ENCODE measurements around the gene ZFX.

ZFX gene

GRCh38 chrX:24196509-24196908 is 47.0 kb downstream of the ZFX start:
- H3K27ac ChIP-seq (ENCODE audit: low read depth in 2 of 2, low read length in 2 of 2), result no peak overlapping the region
- no peaks in the 10 kb centered on the region for H3K27me3 ChIP-seq (ENCODE audit: control insufficient read depth in 2 of 2, insufficient read depth in 2 of 2, low read length in 2 of 2)
- H3K9me3 ChIP-seq (ENCODE audit: control insufficient read depth in 2 of 2, low read length in 2 of 2), result no peaks in the 10 kb centered on the region
- H3K36me3 ChIP-seq (ENCODE audit: control insufficient read depth in 2 of 2, insufficient read depth in 2 of 2, low read length in 2 of 2), result no peaks in the 10 kb centered on the region
- no peak overlapping the region for H3K9ac ChIP-seq (ENCODE audit: low read depth in 1 of 2, low read length in 2 of 2)
- H3K4me1 ChIP-seq (ENCODE audit: control insufficient read depth in 2 of 2, insufficient read depth in 2 of 2, low read length in 2 of 2), result no peaks in the 10 kb centered on the region
- no peak overlapping the region for H3K4me3 ChIP-seq (ENCODE audit: low read length in 2 of 2)

GRCh38 chrX:24198101-24198500 is 48.6 kb downstream of the ZFX start:
- Histone ChIP-seq H3K36me3 (ENCODE audit: control insufficient read depth in 2 of 2, insufficient read depth in 2 of 2, low read length in 2 of 2) (peaks cover 5 to 9% of the 10 kb centered on the region in 2 donors), H3K9ac (ENCODE audit: low read depth in 1 of 2, low read length in 2 of 2) (no peak overlapping the region), H3K27me3 (ENCODE audit: control insufficient read depth in 2 of 2, insufficient read depth in 2 of 2, low read length in 2 of 2) (no peaks in the 10 kb centered on the region), H3K4me1 (ENCODE audit: control insufficient read depth in 2 of 2, insufficient read depth in 2 of 2, low read length in 2 of 2) (no peaks in the 10 kb centered on the region), H3K27ac (ENCODE audit: low read depth in 2 of 2, low read length in 2 of 2) (no peak overlapping the region), H3K4me3 (ENCODE audit: low read length in 2 of 2) (no peak overlapping the region), H3K9me3 (ENCODE audit: control insufficient read depth in 2 of 2, low read length in 2 of 2) (no peaks in the 10 kb centered on the region)

GRCh38 chrX:24200133-24200532 is 50.6 kb downstream of the ZFX start:
- H3K4me3 ChIP-seq (ENCODE audit: low read length in 2 of 2), result no peak overlapping the region
- H3K4me1 ChIP-seq (ENCODE audit: control insufficient read depth in 2 of 2, insufficient read depth in 2 of 2, low read length in 2 of 2), result peaks cover 0 to 2% of the 10 kb centered on the region in 2 donors
- H3K9me3 ChIP-seq (ENCODE audit: control insufficient read depth in 2 of 2, low read length in 2 of 2), result no peaks in the 10 kb centered on the region
- no peaks in the 10 kb centered on the region for H3K27me3 ChIP-seq (ENCODE audit: control insufficient read depth in 2 of 2, insufficient read depth in 2 of 2, low read length in 2 of 2)
- H3K36me3 ChIP-seq (ENCODE audit: control insufficient read depth in 2 of 2, insufficient read depth in 2 of 2, low read length in 2 of 2), result peaks cover 11% of the 10 kb centered on the region in 2 donors
- no peak overlapping the region for H3K27ac ChIP-seq (ENCODE audit: low read depth in 2 of 2, low read length in 2 of 2)
- H3K9ac ChIP-seq (ENCODE audit: low read depth in 1 of 2, low read length in 2 of 2), result no peak overlapping the region

GRCh38 chrX:24201216-24201615 is 51.7 kb downstream of the ZFX start:
- Histone ChIP-seq H3K9ac (ENCODE audit: low read depth in 1 of 2, low read length in 2 of 2) (no peak overlapping the region), H3K27ac (ENCODE audit: low read depth in 2 of 2, low read length in 2 of 2) (no peak overlapping the region), H3K4me3 (ENCODE audit: low read length in 2 of 2) (no peak overlapping the region), H3K4me1 (ENCODE audit: control insufficient read depth in 2 of 2, insufficient read depth in 2 of 2, low read length in 2 of 2) (peaks cover 0 to 3% of the 10 kb centered on the region in 2 donors), H3K9me3 (ENCODE audit: control insufficient read depth in 2 of 2, low read length in 2 of 2) (no peaks in the 10 kb centered on the region), H3K27me3 (ENCODE audit: control insufficient read depth in 2 of 2, insufficient read depth in 2 of 2, low read length in 2 of 2) (no peaks in the 10 kb centered on the region), H3K36me3 (ENCODE audit: control insufficient read depth in 2 of 2, insufficient read depth in 2 of 2, low read length in 2 of 2) (peaks cover 11% of the 10 kb centered on the region in 2 donors)

GRCh38 chrX:24202465-24203031 is 53.0 kb downstream of the ZFX start:
- peaks cover 13 to 15% of the 10 kb centered on the region in 2 donors for H3K36me3 ChIP-seq (ENCODE audit: control insufficient read depth in 2 of 2, insufficient read depth in 2 of 2, low read length in 2 of 2)

GRCh38 chrX:24203072-24203808 is 53.7 kb downstream of the ZFX start:
- peaks cover 0 to 3% of the 10 kb centered on the region in 2 donors for H3K4me1 ChIP-seq (ENCODE audit: control insufficient read depth in 2 of 2, insufficient read depth in 2 of 2, low read length in 2 of 2)
- no peak overlapping the region for H3K27ac ChIP-seq (ENCODE audit: low read depth in 2 of 2, low read length in 2 of 2)
- H3K9ac ChIP-seq (ENCODE audit: low read depth in 1 of 2, low read length in 2 of 2), result no peak overlapping the region
- no peaks in the 10 kb centered on the region for H3K27me3 ChIP-seq (ENCODE audit: control insufficient read depth in 2 of 2, insufficient read depth in 2 of 2, low read length in 2 of 2)
- H3K9me3 ChIP-seq (ENCODE audit: control insufficient read depth in 2 of 2, low read length in 2 of 2), result no peaks in the 10 kb centered on the region
- H3K4me3 ChIP-seq (ENCODE audit: low read length in 2 of 2), result no peak overlapping the region
- peaks cover 18 to 20% of the 10 kb centered on the region in 2 donors for H3K36me3 ChIP-seq (ENCODE audit: control insufficient read depth in 2 of 2, insufficient read depth in 2 of 2, low read length in 2 of 2)

More at GRCh38 chrX:24202465-24203031, 53.0 kb downstream of the ZFX start:
- no peaks in the 10 kb centered on the region for H3K27me3 ChIP-seq (ENCODE audit: control insufficient read depth in 2 of 2, insufficient read depth in 2 of 2, low read length in 2 of 2)
- no peaks in the 10 kb centered on the region for H3K9me3 ChIP-seq (ENCODE audit: control insufficient read depth in 2 of 2, low read length in 2 of 2)
- H3K4me3 ChIP-seq (ENCODE audit: low read length in 2 of 2), result no peak overlapping the region
- peaks cover 0 to 3% of the 10 kb centered on the region in 2 donors for H3K4me1 ChIP-seq (ENCODE audit: control insufficient read depth in 2 of 2, insufficient read depth in 2 of 2, low read length in 2 of 2)
- H3K27ac ChIP-seq (ENCODE audit: low read depth in 2 of 2, low read length in 2 of 2), result no peak overlapping the region
- H3K9ac ChIP-seq (ENCODE audit: low read depth in 1 of 2, low read length in 2 of 2), result no peak overlapping the region

- Histone ChIP-seq H3K27ac (ENCODE audit: low read depth in 2 of 2, low read length in 2 of 2) (no peak overlapping the region), H3K9ac (ENCODE audit: low read depth in 1 of 2, low read length in 2 of 2) (no peak overlapping the region), H3K9me3 (ENCODE audit: control insufficient read depth in 2 of 2, low read length in 2 of 2) (no peaks in the 10 kb centered on the region), H3K27me3 (ENCODE audit: control insufficient read depth in 2 of 2, insufficient read depth in 2 of 2, low read length in 2 of 2) (no peaks in the 10 kb centered on the region), H3K4me1 (ENCODE audit: control insufficient read depth in 2 of 2, insufficient read depth in 2 of 2, low read length in 2 of 2) (peaks cover 0 to 3% of the 10 kb centered on the region in 2 donors), H3K36me3 (ENCODE audit: control insufficient read depth in 2 of 2, insufficient read depth in 2 of 2, low read length in 2 of 2) (peaks cover 26 to 31% of the 10 kb centered on the region in 2 donors), H3K4me3 (ENCODE audit: low read length in 2 of 2) (no peak overlapping the region)
These were observed 54.8 kb downstream of the ZFX start for GRCh38 chrX:24204331-24204730.

- Histone ChIP-seq H3K9me3 (ENCODE audit: control insufficient read depth in 2 of 2, low read length in 2 of 2) (no peaks in the 10 kb centered on the region), H3K27ac (ENCODE audit: low read depth in 2 of 2, low read length in 2 of 2) (no peak overlapping the region), H3K4me3 (ENCODE audit: low read length in 2 of 2) (no peak overlapping the region), H3K27me3 (ENCODE audit: control insufficient read depth in 2 of 2, insufficient read depth in 2 of 2, low read length in 2 of 2) (no peaks in the 10 kb centered on the region), H3K9ac (ENCODE audit: low read depth in 1 of 2, low read length in 2 of 2) (no peak overlapping the region), H3K4me1 (ENCODE audit: control insufficient read depth in 2 of 2, insufficient read depth in 2 of 2, low read length in 2 of 2) (peaks cover 0 to 3% of the 10 kb centered on the region in 2 donors), H3K36me3 (ENCODE audit: control insufficient read depth in 2 of 2, insufficient read depth in 2 of 2, low read length in 2 of 2) (peaks cover 31 to 37% of the 10 kb centered on the region in 2 donors)
These were observed 55.4 kb downstream of the ZFX start for GRCh38 chrX:24204958-24205357.

GRCh38 chrX:24207826-24208225 is 58.3 kb downstream of the ZFX start:
- Histone ChIP-seq H3K27ac (ENCODE audit: low read depth in 2 of 2, low read length in 2 of 2) (no peak overlapping the region), H3K9ac (ENCODE audit: low read depth in 1 of 2, low read length in 2 of 2) (no peak overlapping the region), H3K27me3 (ENCODE audit: control insufficient read depth in 2 of 2, insufficient read depth in 2 of 2, low read length in 2 of 2) (no peaks in the 10 kb centered on the region), H3K4me3 (ENCODE audit: low read length in 2 of 2) (no peak overlapping the region), H3K36me3 (ENCODE audit: control insufficient read depth in 2 of 2, insufficient read depth in 2 of 2, low read length in 2 of 2) (peaks cover 45 to 60% of the 10 kb centered on the region in 2 donors), H3K4me1 (ENCODE audit: control insufficient read depth in 2 of 2, insufficient read depth in 2 of 2, low read length in 2 of 2) (peaks cover 0 to 3% of the 10 kb centered on the region in 2 donors), H3K9me3 (ENCODE audit: control insufficient read depth in 2 of 2, low read length in 2 of 2) (no peaks in the 10 kb centered on the region)

GRCh38 chrX:24208496-24209240 is 59.1 kb downstream of the ZFX start:
- Histone ChIP-seq H3K36me3 (ENCODE audit: control insufficient read depth in 2 of 2, insufficient read depth in 2 of 2, low read length in 2 of 2) (peaks cover 41 to 53% of the 10 kb centered on the region in 2 donors), H3K4me1 (ENCODE audit: control insufficient read depth in 2 of 2, insufficient read depth in 2 of 2, low read length in 2 of 2) (peaks cover 0 to 3% of the 10 kb centered on the region in 2 donors), H3K4me3 (ENCODE audit: low read length in 2 of 2) (no peak overlapping the region), H3K9me3 (ENCODE audit: control insufficient read depth in 2 of 2, low read length in 2 of 2) (no peaks in the 10 kb centered on the region), H3K27ac (ENCODE audit: low read depth in 2 of 2, low read length in 2 of 2) (no peak overlapping the region), H3K9ac (ENCODE audit: low read depth in 1 of 2, low read length in 2 of 2) (no peak overlapping the region), H3K27me3 (ENCODE audit: control insufficient read depth in 2 of 2, insufficient read depth in 2 of 2, low read length in 2 of 2) (no peaks in the 10 kb centered on the region)

Measured in mucosa of rectum (tissue), 2 donors.